ENCODE results near the gene TMEM120B.

DNA sequence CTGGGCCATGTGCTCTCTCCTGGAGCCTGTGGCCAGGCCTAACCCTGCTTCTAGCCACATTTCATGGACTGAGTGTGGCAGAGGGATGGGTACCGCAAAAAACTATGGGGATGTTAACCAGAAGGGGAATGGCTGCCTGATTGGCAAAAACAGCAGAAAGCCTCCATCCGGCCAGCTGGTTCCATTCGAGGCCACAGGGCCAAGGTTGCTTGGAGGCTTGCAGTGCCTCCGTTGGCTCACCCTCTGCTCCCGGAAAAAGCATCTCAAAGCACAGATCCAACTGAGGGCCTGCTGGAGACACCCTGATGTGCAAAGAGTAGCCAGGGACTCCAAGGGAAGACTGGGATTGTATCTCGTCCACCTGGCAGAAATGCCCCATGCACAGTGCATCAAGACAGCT, 16.5 kb downstream of the TMEM120B start:
- TF ChIP-seq, protein P1, sequence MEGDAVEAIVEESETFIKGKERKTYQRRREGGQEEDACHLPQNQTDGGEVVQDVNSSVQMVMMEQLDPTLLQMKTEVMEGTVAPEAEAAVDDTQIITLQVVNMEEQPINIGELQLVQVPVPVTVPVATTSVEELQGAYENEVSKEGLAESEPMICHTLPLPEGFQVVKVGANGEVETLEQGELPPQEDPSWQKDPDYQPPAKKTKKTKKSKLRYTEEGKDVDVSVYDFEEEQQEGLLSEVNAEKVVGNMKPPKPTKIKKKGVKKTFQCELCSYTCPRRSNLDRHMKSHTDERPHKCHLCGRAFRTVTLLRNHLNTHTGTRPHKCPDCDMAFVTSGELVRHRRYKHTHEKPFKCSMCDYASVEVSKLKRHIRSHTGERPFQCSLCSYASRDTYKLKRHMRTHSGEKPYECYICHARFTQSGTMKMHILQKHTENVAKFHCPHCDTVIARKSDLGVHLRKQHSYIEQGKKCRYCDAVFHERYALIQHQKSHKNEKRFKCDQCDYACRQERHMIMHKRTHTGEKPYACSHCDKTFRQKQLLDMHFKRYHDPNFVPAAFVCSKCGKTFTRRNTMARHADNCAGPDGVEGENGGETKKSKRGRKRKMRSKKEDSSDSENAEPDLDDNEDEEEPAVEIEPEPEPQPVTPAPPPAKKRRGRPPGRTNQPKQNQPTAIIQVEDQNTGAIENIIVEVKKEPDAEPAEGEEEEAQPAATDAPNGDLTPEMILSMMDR (IDR thresholded peaks at IDR 0.05): no peak
- no peak for TF ChIP-seq POLR2AphosphoS5 (IDR thresholded peaks at IDR 0.05)

Measured in transverse colon (tissue), 4 donors.